HEK293 (cell line): Measurements from ENCODE around the gene SLC40A1.

ENCODE experiments used
- CTCF ChIA-PET: fragments of 350-600 bp; formaldehyde crosslinking; extraction: SDS; loops from one replicate; lab custom pipeline; 2021; ENCODE audit warnings: antibody characterized with exemption; lab: Yijun Ruan, JAX
- POLR2A ChIA-PET: fragments of 300-600 bp; formaldehyde crosslinking; extraction: SDS; loops from one replicate; lab custom pipeline; 2020; ENCODE audit warnings: antibody characterized with exemption, inconsistent platforms; lab: Yijun Ruan, JAX
- H3K27ac ChIP-seq: fragments of 200-500 bp; sonication (Bioruptor generic); 2 replicates; pipeline ENCODE4 v1.5.1; 2014; ENCODE audit warnings: low read depth, low read length, control low read depth, inconsistent platforms; ENCODE audit errors: extremely low read depth
- H3K36me3 ChIP-seq, 2 experiments: fragments of 200-500 bp in 1 of 2; sonication (Bioruptor generic) in 1 of 2; 1 replicate in 1 of 2; 2 replicates in 1 of 2; pipeline ENCODE4 v1.5.1; 2014 to 2017; ENCODE audit warnings: inconsistent platforms in 2 of 2, low read length in 2 of 2; ENCODE audit not compliant: control insufficient read depth in 2 of 2, insufficient read depth in 1 of 2
- H3K4me1 ChIP-seq: fragments of 200-500 bp; sonication (Bioruptor generic); 2 replicates; pipeline ENCODE4 v1.5.1; 2014; ENCODE audit warnings: mild to moderate bottlenecking, low read length, inconsistent platforms; ENCODE audit not compliant: control insufficient read depth, insufficient read depth
- H3K4me3 ChIP-seq: 2 replicates; pipeline ENCODE4 v1.5.1; 2011; ENCODE audit warnings: low read depth, mild to moderate bottlenecking, control low read depth, low read length, moderate library complexity
- H3K9me3 ChIP-seq: fragments of 200-500 bp; sonication (Bioruptor generic); 2 replicates; pipeline ENCODE4 v1.5.1; 2014; ENCODE audit warnings: low read depth, low read length, inconsistent platforms; ENCODE audit not compliant: control insufficient read depth, insufficient read depth
- GLI4 ChIP-seq: fragments of 450-650 bp; formaldehyde crosslinking; IDR thresholded peaks from 2 replicates; pipeline ENCODE4 v1.5.1; 2016; ENCODE audit warnings: missing biosample characterization, missing genetic modification characterization
- HOXA7 ChIP-seq: sonication (generic); formaldehyde crosslinking; IDR thresholded peaks from 2 replicates; pipeline ENCODE4 v1.8.1; 2022; ENCODE audit warnings: missing genetic modification reagents, borderline replicate concordance
- TCF7L2 ChIP-seq: IDR thresholded peaks from 2 replicates; pipeline ENCODE4 v1.6.1; 2011; ENCODE audit warnings: low read depth, mild to moderate bottlenecking, inconsistent platforms, low read length, moderate library complexity, borderline replicate concordance
- TRIM28 ChIP-seq: IDR thresholded peaks from 2 replicates; pipeline ENCODE4 v1.6.1; 2011; ENCODE audit warnings: low read length, control low read depth, borderline replicate concordance
- ZEB2 ChIP-seq: fragments of 450-650 bp; formaldehyde crosslinking; IDR thresholded peaks from 2 replicates; pipeline ENCODE4 v1.5.1; 2016; ENCODE audit warnings: missing biosample characterization, missing genetic modification characterization
- ZNF112 ChIP-seq: fragments of 450-650 bp; formaldehyde crosslinking; IDR thresholded peaks from 2 replicates; pipeline ENCODE4 v1.5.0; 2017; ENCODE audit warnings: missing biosample characterization, missing genetic modification characterization
- ZNF341 ChIP-seq: fragments of 450-650 bp; formaldehyde crosslinking; IDR thresholded peaks from 2 replicates; pipeline ENCODE4; 2016; ENCODE audit warnings: low read depth, missing biosample characterization, missing genetic modification characterization
- ZNF514 ChIP-seq: fragments of 450-650 bp; formaldehyde crosslinking; IDR thresholded peaks from 2 replicates; pipeline ENCODE4 v1.5.1; 2016; ENCODE audit warnings: missing biosample characterization, missing genetic modification characterization
- ZNF530 ChIP-seq: fragments of 450-650 bp; formaldehyde crosslinking; IDR thresholded peaks from 2 replicates; pipeline ENCODE4 v1.5.1; 2016; ENCODE audit warnings: low read depth, missing biosample characterization, missing genetic modification characterization
- ZNF549 ChIP-seq: fragments of 450-650 bp; IDR thresholded peaks from 2 replicates; pipeline ENCODE4 v1.5.1; 2018; ENCODE audit warnings: missing biosample characterization, missing genetic modification characterization, mild to moderate bottlenecking, inconsistent platforms, moderate library complexity
- ZNF596 ChIP-seq: fragments of 450-650 bp; IDR thresholded peaks from 2 replicates; pipeline ENCODE4 v1.5.0; 2018; ENCODE audit warnings: missing biosample characterization, mild to moderate bottlenecking, missing genetic modification characterization, moderate library complexity
- ZNF600 ChIP-seq: fragments of 450-650 bp; formaldehyde crosslinking; IDR thresholded peaks from 2 replicates; pipeline ENCODE4 v1.5.1; 2016; ENCODE audit warnings: missing biosample characterization, missing genetic modification characterization
- ZNF624 ChIP-seq: fragments of 450-650 bp; formaldehyde crosslinking; IDR thresholded peaks from 2 replicates; pipeline ENCODE4 v1.5.1; 2017; ENCODE audit warnings: missing biosample characterization, missing genetic modification characterization
- ZNF664 ChIP-seq: fragments of 450-650 bp; formaldehyde crosslinking; IDR thresholded peaks from 2 replicates; pipeline ENCODE4 v1.5.1; 2016; ENCODE audit warnings: missing biosample characterization, missing genetic modification characterization
- ZNF747 ChIP-seq: fragments of 450-650 bp; formaldehyde crosslinking; IDR thresholded peaks from 2 replicates; pipeline ENCODE4 v1.5.1; 2016; ENCODE audit warnings: missing biosample characterization, missing genetic modification characterization
- ZNF768 ChIP-seq: fragments of 450-650 bp; formaldehyde crosslinking; IDR thresholded peaks from 2 replicates; pipeline ENCODE4 v1.5.1; 2018; ENCODE audit warnings: missing biosample characterization, mild to moderate bottlenecking, missing genetic modification characterization
- ZNF777 ChIP-seq: fragments of 450-650 bp; formaldehyde crosslinking; IDR thresholded peaks from 2 replicates; pipeline ENCODE4 v1.5.1; 2017; ENCODE audit warnings: missing biosample characterization, missing genetic modification characterization, borderline replicate concordance
- ZNF791 ChIP-seq: fragments of 450-650 bp; formaldehyde crosslinking; IDR thresholded peaks from 2 replicates; pipeline ENCODE4 v1.5.1; 2016; ENCODE audit warnings: missing biosample characterization, missing genetic modification characterization
- TF ChIP-seq, protein P1 (sequence below): fragments of 450-650 bp; formaldehyde crosslinking; IDR thresholded peaks from 2 replicates; pipeline ENCODE4 v1.5.1; 2017; ENCODE audit warnings: missing biosample characterization, missing genetic modification characterization
- TF ChIP-seq, protein P2 (sequence below): fragments of 450-650 bp; formaldehyde crosslinking; IDR thresholded peaks from 2 replicates; pipeline ENCODE4 v1.5.1; 2016; ENCODE audit warnings: missing biosample characterization, missing genetic modification characterization
- TF ChIP-seq, protein P3 (sequence below): fragments of 450-650 bp; formaldehyde crosslinking; IDR thresholded peaks from 2 replicates; pipeline ENCODE4 v1.5.1; 2016; ENCODE audit warnings: missing biosample characterization, missing genetic modification characterization

The SLC40A1 gene

DNA sequence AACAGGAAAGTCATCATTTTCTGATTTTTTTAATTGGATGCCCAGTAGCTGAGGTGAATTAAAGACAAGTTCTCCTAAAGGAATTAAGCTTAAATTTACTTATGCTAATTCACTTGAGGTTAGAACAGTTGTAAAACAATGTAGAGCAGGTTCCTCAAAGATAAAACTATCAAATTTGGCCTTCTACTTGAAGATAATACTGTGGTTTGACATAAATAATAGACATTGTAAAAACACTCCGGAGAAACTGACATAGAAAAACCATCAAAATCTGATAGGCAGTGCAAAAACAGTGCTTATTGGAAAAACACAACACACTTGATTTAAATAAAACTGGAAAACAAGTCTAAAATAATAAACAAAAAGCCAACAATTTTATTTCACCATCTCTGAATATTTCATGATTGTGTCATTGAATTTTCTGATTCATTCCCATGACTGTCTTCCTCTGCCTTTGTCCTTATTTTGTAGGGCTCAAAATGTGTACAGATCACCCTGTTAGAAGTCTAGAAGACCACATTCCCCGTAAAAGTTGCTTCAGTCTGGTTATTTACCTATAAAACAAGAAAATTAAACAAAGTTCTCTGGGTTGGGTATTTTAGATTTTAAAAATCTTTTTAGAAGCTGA, 28.3 kb upstream of the SLC40A1 start:
- CTCF ChIA-PET: interaction anchor here (0.8 kb wide), 1 partner anchor 137 kb away, joined by 5 read pairs; no protein-coding TSS in a partner anchor
- Histone ChIP-seq H3K4me1 (peaks cover 17% of the 10 kb centered on the region), H3K27ac (no peak overlapping the region), H3K9me3 (no peaks in the 10 kb centered on the region), H3K4me3 (no peak overlapping the region), H3K36me3 (no peaks in the 10 kb centered on the region)
- no peak for TF ChIP-seq ZNF768 (tag by site-specific recombination)
- no peak for TF ChIP-seq ZNF530 (tag by site-specific recombination)
- no peak for TF ChIP-seq ZNF596
- TF ChIP-seq, protein P1, sequence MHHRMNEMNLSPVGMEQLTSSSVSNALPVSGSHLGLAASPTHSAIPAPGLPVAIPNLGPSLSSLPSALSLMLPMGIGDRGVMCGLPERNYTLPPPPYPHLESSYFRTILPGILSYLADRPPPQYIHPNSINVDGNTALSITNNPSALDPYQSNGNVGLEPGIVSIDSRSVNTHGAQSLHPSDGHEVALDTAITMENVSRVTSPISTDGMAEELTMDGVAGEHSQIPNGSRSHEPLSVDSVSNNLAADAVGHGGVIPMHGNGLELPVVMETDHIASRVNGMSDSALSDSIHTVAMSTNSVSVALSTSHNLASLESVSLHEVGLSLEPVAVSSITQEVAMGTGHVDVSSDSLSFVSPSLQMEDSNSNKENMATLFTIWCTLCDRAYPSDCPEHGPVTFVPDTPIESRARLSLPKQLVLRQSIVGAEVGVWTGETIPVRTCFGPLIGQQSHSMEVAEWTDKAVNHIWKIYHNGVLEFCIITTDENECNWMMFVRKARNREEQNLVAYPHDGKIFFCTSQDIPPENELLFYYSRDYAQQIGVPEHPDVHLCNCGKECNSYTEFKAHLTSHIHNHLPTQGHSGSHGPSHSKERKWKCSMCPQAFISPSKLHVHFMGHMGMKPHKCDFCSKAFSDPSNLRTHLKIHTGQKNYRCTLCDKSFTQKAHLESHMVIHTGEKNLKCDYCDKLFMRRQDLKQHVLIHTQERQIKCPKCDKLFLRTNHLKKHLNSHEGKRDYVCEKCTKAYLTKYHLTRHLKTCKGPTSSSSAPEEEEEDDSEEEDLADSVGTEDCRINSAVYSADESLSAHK (tag by site-specific recombination): no peak
- TF ChIP-seq ZNF600: no peak
- no peak for TF ChIP-seq ZNF777 (tag by site-specific recombination)
- TF ChIP-seq, protein P2, sequence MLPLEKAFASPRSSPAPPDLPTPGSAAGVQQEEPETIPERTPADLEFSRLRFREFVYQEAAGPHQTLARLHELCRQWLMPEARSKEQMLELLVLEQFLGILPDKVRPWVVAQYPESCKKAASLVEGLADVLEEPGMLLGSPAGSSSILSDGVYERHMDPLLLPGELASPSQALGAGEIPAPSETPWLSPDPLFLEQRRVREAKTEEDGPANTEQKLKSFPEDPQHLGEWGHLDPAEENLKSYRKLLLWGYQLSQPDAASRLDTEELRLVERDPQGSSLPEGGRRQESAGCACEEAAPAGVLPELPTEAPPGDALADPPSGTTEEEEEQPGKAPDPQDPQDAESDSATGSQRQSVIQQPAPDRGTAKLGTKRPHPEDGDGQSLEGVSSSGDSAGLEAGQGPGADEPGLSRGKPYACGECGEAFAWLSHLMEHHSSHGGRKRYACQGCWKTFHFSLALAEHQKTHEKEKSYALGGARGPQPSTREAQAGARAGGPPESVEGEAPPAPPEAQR (tag by site-specific recombination): no peak
- no peak for TF ChIP-seq HOXA7 (CRISPR knock-in tag)
- TF ChIP-seq, protein P3, sequence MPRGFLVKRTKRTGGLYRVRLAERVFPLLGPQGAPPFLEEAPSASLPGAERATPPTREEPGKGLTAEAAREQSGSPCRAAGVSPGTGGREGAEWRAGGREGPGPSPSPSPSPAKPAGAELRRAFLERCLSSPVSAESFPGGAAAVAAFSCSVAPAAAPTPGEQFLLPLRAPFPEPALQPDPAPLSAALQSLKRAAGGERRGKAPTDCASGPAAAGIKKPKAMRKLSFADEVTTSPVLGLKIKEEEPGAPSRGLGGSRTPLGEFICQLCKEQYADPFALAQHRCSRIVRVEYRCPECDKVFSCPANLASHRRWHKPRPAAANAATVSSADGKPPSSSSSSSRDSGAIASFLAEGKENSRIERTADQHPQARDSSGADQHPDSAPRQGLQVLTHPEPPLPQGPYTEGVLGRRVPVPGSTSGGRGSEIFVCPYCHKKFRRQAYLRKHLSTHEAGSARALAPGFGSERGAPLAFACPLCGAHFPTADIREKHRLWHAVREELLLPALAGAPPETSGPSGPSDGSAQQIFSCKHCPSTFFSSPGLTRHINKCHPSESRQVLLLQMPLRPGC (tag by site-specific recombination): no peak
- no peak for TF ChIP-seq ZNF664
- no peak for TF ChIP-seq TCF7L2
- no peak for TF ChIP-seq GLI4
- POLR2A ChIA-PET: no interaction called here

DNA sequence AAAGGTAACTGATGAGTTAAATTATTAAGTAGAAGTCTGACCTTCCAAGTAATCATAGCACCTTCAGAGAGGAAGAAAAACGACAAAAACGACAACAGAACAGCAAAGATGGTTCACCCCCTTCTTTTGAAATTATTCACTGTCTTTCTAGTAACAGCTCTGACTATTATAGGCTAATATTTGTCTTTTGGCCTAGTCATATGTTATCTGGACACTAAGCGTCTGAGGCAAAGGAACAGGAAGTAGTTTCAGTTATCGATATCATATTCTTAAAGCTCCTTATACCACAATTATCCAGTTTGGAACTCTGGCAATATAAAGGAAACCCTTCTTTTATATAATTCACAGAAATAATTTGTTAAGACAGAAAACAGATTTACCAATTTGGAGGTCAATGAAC, 27.6 kb upstream of the SLC40A1 start:
- Histone ChIP-seq H3K36me3 (no peaks in the 10 kb centered on the region), H3K9me3 (no peaks in the 10 kb centered on the region), H3K4me1 (peaks cover 10% of the 10 kb centered on the region), H3K27ac (no peak overlapping the region), H3K4me3 (no peak overlapping the region)
- POLR2A ChIA-PET: no interaction called here
- CTCF ChIA-PET: interaction anchor here (0.8 kb wide), 1 partner anchor 53 kb away, joined by 3 read pairs; no protein-coding TSS in a partner anchor
- TF ChIP-seq ZNF549 (tag by site-specific recombination) (no peak), ZNF791 (no peak), ZEB2 (no peak), ZNF624 (tag by site-specific recombination) (no peak), TRIM28 (no peak)

DNA sequence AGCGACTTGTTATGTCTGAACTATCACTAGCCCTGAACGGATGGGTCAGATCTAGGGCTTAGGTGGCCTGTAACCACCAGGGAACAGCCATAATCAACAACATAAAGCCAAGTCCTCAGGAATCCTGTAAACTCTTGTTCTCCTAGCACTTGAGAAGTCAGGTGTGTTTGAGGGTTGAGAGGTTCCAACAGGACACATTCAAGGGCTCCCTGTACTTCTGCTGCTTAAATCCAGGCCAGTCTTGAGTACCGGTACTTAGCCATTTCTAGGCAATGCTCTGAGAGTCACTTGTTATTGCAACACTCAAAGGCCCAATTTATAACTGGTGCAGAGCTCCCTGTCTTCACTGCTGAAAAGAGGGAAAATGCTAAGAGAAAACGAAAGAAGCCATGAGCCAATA, 21.6 kb upstream of the SLC40A1 start:
- H3K27ac ChIP-seq: no peak overlapping the region
- no peaks in the 10 kb centered on the region for H3K9me3 ChIP-seq
- H3K36me3 ChIP-seq: no peaks in the 10 kb centered on the region
- ChIA-PET POLR2A (no interaction called here), CTCF (interaction anchor here (0.7 kb wide), 1 partner anchor 19 kb away, joined by 3 read pairs; no protein-coding TSS in a partner anchor)
- H3K4me3 ChIP-seq: no peak overlapping the region
- H3K4me1 ChIP-seq: 0 out of 2 replicates have a peak, but pooled peaks cover 5% of the 10 kb centered on the region
- TF ChIP-seq ZNF514 (no peak), ZNF341 (tag by site-specific recombination) (no peak), ZNF747 (tag by site-specific recombination) (no peak), ZNF112 (tag by site-specific recombination) (no peak)
